SK-N-MC (cell line): ENCODE measurements around the gene TMEM80.

Source experiments
- EZH2 ChIP-seq: fragments of 200-600 bp; sonication (generic); IDR thresholded peaks from one replicate; pipeline ENCODE4 v1.6.1; 2017; ENCODE audit warnings: antibody characterized with exemption
- POLR2AphosphoS5 ChIP-seq: IDR thresholded peaks from 2 replicates; pipeline ENCODE4 v1.6.1; 2012; ENCODE audit warnings: mild to moderate bottlenecking, low read depth, low read length, borderline replicate concordance

DNA sequence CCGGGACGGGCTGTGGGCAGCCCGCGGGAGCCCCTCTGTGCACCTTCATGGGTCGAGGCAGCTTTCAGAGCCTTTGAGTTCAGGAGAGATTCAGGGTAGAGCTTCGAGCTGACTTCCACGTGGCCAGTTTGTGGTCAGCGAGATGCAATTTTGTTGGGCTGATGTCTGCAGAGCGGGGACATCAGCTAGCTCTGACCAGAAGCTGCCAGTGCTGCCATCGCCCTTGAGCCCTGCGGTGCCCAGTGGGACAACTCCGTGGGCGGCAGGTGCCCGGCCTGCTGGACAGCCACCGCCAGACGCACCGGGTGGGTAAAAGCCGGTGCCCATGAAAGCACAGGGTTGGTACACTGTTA is 52.4 kb downstream of the TMEM80 start:
- TF ChIP-seq POLR2AphosphoS5 (no peak), EZH2 (no peak)
